ENCODE measurements around the gene GORASP2. TPM values are rescaled to one million over a fixed set of nuclear protein-coding genes. Genes with fewer than 3 reads are reported as not detected.

The GORASP2 gene
- total RNA-seq, 1 donor from 2014 or later: 39.1 TPM

DNA sequence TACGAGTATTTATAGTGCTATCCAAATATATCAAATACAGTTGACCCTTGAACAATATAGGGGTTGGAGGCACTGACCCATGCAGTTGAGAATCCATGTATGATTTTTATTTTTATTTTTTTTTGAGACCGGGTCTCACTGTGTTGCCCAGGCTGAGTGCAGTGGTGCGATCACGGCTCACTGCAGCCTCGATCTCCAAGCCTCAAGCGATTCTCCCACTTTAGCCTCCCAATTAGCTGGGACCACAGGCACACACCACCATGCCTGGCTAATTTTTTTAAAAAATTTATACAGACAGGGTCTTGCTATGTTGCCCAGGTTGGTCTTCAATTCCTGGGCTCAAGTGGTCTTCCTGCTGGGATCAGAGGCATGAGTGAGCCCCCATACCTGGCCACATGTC lies 70.6 kb downstream of the GORASP2 start:
- no peak for DNase-seq (ENCODE audit: low read depth)

DNA sequence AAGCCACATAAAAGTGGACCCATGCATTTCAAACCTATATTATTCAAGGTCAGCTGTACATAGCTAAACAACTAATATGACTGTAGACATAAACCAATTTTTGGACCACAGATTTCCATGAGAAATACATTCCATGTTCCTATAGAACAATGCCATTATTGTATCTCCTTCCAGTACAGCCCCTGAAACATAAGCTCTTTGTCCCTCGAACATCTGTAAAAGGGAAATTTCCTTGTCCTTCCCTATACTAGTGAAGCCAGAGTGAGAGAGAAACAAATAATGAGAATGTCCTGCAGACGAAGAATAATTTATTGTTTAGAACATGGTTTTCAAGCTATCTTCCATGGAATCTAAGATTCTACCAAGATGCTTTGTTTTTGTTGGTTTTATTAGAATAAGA lies 75.3 kb downstream of the GORASP2 start:
- no peak for DNase-seq (ENCODE audit: low read depth)

DNA sequence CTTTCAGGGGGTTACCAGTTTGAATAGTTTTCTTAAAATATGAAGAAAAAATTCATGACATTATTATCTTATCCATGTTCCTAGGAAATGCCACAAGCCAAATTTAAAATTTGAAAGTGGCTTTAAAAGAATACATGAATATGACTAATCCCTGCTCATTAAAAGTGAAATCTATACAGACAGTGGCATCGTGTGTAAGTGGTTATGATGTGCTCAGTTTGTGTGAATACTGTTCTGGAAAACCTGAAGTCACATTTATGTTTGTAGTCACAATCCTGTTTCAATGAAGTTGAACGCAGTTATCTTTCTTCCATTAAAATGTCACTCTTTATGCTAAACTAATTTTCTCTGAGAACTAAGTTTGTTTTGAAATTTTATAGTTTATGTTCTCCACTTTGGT lies 75.8 kb downstream of the GORASP2 start:
- DNase-seq (ENCODE audit: low read depth): no peak

DNA sequence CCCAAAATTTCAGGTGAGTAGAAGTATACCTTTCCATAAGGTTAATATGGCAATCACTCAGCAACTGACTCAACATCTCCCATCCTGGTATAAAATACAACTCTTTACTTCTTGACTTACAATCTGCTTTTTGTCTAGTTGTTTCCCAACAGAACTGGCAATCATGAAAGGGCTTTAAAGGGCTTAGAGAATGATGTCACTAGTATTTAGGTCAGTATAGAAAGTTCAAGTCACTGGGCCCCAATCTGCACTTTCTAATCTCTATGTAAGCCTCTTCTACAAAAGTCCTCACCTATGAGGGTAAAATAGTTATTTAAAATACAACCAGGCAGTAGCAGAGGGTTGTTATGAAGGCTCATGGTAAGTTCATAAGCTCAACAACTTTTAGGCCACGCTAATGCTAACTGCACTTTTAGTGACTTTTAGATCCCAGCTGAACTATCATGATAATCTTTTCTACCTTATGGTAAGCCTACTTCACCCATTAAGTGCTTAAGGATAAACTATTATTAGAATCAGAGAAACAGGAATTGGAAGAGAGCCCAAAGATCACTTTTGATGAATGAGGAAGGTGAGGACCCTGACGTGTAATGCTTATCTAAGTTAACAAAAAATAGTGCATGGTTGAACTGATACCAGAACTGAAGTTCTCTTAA lies 79.6 kb downstream of the GORASP2 start:
- no peak for DNase-seq (ENCODE audit: low read depth)

DNA sequence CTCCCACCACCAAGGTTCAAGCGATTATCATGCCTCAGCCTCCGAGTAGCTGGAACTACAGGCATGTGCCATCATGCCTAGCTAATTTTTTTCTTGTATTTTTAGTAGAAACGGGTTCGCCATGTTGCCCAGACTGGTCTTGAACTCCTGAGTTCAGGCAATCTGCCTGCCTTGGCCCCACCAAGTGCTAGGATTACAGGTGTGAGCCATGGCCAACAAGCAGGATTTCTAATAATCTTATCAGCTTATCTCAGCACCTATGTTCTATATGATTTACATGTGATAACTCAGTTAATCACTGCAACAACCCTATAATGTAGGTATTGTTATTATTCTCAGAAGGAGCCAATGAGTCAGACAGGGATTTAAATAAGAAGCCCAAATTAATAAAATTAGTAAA lies 80.3 kb downstream of the GORASP2 start:
- no peak for DNase-seq (ENCODE audit: low read depth)

DNA sequence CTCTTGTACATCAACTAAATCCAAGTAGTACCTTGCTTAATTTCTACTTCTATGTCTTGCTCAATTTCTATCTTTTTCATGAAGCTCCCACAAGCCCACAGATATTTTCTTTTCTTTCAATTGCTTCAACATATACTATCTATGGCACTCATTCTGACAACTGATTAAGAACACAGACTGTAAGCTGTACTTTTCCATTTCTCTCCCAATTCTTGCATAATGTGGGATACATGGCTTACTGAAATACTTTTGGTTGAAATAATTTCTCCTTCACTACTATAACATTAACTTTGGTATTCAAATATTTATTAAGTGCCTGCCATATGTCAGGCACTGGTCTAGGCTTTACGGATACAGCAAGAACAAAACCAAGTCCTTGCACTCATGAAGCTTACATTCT lies 84.8 kb downstream of the GORASP2 start:
- DNase-seq (ENCODE audit: low read depth): no peak

DNA sequence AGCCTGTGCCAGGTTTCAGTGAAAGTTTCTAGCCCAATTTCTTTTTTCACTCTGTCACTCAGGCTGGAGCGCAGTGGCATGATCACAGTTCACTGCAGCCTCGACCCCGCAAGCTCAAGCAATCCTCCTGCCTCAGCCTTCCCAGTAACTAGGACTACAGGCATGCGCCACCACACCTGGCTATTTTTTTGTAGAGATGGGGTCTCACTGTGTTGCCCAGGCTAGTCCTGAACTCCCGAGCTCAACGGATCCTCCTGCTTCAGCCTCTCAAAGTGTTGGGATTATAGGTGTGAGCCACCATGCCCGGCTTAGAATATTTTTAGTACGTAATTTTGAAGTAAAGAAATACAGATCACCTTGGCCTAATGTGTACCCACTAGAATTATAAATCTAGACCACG lies 87.1 kb downstream of the GORASP2 start:
- DNase-seq (ENCODE audit: low read depth): no peak

Other genes with a start within 250 kb of the GORASP2 start
- gene SP5, start 213.9 kb upstream of the GORASP2 start, total RNA-seq: 0.10 and 0.69 TPM in 2 replicates
- 1.0 TPM in 1 of 2 replicates, not detected in the other for gene ERICH2, start 158.9 kb upstream of the GORASP2 start, total RNA-seq
- gene GAD1, start 112.4 kb upstream of the GORASP2 start, total RNA-seq: 11.4 and 19.4 TPM in 2 replicates
- 17.4 and 58.8 TPM in 2 replicates for gene TLK1, start 231.6 kb downstream of the GORASP2 start, total RNA-seq